ENCODE measurements around the gene ASB1.
A peak's percentile ranks its signal among the peaks of the same experiment; 100 is the strongest.

ASB1 gene, protein sequence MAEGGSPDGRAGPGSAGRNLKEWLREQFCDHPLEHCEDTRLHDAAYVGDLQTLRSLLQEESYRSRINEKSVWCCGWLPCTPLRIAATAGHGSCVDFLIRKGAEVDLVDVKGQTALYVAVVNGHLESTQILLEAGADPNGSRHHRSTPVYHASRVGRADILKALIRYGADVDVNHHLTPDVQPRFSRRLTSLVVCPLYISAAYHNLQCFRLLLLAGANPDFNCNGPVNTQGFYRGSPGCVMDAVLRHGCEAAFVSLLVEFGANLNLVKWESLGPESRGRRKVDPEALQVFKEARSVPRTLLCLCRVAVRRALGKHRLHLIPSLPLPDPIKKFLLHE

GRCh38 chr2:238426568-238427434 lies at the start of gene ASB1:
ASB1 (plus strand) TSS chr2:238426927; CDS start chr2:238427071, 144 bp downstream.
- DNase-seq, result peak; percentile 84

- no peak for DNase-seq
Observed at GRCh38 chr2:238378230-238379095, 48.3 kb upstream of the ASB1 start.

DNA sequence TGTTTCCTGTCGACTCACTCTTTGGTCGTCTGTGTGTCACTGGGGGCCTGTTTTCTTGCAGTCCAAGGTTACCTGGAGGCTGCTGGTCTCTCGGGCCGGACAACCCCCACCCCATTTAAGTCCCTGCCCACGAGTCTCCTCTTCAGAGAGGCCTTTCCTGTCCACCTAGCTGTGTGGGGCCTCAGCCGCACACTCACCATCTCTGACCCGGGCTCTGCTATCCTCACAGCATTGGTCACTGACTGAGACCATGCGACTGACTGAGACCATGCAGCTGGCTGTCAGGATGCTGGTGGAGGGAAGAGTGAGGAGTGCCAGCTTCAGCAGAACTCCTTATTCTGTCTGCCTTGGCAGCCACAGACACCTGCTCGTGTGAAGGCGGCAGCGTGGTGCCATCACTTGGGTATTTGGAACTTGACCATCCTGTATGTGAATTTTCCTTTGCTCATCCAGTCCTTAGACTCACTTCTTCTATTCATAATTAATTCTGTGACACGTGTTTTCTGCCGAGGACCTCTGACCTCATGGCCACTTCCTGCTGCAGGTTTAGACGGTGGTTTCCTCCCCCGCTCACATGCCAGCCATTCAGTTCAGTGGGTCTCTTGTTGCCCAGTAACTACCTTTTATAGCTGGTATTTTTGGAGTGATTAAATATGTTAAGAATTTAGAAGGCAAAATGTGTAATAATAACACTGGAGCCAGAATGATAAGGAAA lies 47.5 kb upstream of the ASB1 start:
- DNase-seq, result peak; percentile 29

GRCh38 chr2:238380336-238380735 lies 46.4 kb upstream of the ASB1 start:
- DNase-seq, result no peak

DNA sequence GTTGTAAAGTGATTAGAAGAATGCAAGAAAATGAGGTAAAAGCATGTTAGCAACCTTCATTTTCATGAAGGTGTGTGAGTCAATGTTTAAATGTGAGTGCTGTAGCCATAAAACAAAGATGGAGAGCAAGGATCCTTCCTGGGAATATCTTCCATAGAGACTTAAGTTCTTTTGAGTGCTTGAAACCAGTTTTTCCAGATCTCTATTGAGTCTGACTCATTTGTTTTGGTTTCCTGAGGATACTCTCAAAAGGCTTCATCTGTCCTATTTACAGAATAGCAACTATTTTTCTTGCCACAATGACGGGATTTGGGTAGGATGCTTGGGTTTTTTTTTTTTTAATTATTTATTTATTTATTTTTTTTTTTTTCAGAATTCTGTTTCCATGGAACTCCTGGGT lies 45.9 kb upstream of the ASB1 start:
- no peak for DNase-seq

DNA sequence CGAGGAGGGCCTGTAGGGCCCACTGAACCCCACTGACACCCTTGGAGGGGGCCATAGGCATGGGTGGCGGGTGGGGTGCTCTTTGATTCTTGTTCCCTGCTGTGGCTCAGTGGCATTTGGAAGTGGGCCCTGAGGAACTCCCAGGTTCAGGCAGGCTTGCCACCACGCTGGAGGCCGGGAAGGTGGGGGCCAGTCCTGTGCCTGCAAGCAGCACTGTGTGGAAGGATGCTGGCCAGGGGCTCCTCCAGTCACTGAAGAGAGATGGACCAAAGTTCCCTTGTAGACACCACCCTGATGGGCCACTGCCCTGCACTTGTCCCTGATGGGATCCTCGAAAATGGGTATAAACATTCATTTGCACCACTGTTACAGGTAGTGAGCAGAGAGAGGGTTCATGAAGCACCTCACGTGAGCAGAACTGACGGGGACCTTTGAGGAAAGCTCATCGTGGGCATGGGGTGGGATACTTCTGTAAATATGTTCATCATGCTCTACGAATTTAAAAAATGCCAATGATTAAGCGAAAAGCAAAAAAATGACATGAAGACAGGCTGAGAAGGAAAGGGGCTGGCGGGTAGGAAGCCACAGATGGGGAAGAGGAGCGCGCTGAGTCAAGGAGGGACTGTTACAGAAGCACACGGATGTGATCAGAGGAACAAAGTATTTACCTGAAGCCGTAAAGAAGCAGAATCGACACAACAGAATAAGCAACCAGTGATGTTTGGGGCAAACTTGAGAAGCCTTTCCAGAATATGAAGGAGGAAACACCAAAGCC lies 45.2 kb upstream of the ASB1 start:
- no peak for DNase-seq

GRCh38 chr2:238382381-238382781 lies 44.3 kb upstream of the ASB1 start:
- DNase-seq, result no peak

GRCh38 chr2:238383135-238383534 lies 43.6 kb upstream of the ASB1 start:
- DNase-seq, result no peak

- DNase-seq, result no peak
Observed at GRCh38 chr2:238383743-238384380, 42.9 kb upstream of the ASB1 start.

DNA sequence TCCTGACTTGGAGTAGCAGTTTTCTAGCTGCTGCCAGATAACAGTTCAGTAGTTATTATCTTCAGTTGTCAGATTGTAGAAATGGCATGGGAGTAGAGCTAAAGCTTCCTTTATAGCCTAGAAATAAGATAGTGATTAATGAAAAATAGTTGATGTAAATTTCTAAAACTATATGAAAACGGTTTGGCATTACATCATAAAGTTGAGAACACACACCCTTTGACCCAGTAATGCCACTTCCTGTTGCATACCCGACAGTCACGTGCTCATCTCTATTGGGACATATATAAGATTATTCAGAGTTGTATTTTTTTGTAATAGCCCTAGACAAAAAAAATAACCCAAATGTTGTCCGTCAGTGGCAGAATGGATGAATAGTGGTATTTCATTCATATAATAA lies 39.4 kb upstream of the ASB1 start:
- DNase-seq, result no peak

GRCh38 chr2:238388794-238389193 lies 37.9 kb upstream of the ASB1 start:
- no peak for DNase-seq

DNA sequence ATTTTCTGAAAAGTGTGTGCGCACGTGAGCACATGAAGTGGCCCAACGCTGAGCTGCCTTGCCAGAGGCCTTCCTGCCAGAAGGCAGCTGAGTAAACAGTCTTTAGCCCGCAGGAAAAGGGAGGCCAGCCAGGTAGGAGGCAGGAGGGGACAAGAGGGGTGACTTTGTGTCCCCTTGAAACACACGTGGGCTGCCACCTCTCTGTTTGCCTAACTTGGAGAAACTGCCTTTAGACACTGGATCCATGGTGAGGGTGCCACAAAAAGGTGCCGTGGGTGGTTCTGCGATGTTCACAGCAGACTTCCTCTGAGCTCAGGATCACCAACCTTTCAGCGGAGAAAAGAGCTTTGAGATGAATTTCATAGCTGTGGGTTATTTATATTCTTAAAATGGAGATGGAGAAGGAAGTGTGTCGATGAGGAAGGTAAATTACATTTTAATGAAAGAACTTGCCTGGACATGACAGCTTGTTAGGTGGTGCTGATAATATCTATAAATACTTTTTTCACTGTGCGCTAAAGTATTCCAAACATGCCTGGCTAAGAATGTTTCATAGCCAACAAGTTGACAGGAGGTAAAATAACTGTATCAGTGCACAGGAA lies 36.6 kb upstream of the ASB1 start:
- no peak for DNase-seq

- no peak for DNase-seq
Observed at GRCh38 chr2:238391042-238391689, 35.6 kb upstream of the ASB1 start.

DNA sequence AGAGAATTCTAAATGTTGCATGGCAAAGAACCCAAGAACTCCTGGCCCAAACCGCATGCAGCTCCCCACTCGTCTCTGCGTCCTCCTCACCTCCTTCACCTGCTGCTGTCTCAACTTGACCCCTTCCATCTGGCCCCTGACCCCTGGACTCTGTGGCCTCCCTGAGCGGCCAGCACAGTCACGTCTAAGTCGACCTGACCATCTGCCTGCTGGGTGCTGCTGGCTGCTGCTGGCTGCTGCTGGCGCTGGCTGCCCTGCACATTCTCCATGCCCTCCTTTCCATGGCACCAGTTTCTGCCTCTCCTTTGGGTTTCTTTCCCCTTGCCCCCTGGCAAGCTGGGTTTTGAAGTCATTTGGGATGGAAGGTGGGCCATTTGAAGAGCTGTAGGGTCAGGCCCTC lies 30.1 kb upstream of the ASB1 start:
- no peak for DNase-seq

- DNase-seq, result no peak
Observed at GRCh38 chr2:238397356-238397755, 29.4 kb upstream of the ASB1 start.

GRCh38 chr2:238398577-238398976 lies 28.1 kb upstream of the ASB1 start:
- no peak for DNase-seq

- DNase-seq, result no peak
Observed at GRCh38 chr2:238399094-238399493, 27.6 kb upstream of the ASB1 start.

DNA sequence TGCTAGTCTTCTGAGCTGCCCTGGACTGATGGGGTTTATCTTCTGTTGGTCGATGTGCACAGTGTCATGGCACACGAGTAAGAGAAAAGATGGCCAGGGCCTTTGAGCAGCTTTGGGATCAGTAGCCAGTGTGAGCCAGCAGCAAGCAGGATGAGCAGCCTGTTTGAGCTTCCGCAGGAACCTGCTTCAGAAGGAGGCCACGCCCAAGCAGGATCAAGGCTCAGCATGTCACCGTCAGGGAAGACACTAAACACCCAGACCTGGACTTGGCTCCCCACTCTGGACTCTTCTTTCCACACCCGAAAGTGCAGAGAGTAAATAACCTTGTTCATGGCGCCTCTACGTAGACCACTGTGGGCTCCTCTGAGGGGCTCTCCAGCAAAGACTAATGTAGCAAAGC lies 25.2 kb upstream of the ASB1 start:
- DNase-seq, result no peak

DNA sequence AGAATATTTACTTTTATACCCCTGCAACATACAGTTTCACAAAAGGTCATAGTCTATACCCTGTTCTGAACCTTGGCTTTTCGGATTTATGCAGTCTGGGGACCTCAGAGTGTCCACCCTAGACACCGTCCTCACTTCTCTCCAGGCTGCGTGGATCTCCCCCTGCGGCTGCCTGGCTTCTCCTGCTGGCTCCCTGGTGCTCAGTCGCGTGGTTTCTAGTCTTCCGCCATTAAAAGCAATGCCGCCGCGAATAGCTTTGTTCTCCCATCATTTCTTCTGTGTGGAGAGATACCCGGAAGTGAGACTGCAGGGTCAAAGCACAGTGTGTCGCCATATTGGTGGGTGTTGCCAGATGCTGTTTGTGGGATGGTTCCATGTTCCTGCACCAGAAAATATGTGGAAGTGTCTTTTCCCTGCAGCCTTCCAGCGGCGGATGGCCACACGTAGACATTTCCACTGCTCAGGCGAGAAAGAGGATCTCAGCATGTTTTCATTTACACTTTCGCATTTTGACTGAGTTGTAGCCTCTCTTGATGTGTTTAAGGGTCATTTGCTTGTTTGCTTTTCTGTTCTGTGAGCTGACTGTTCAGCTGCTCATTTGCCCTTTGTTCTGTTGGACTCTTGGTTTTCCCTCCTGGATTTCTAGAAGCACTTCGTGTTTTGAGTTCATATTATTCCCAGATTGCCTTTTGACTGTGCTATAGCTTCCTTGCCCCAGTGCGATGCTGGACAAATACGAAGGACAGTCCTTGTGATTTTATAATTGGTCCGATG lies 22.9 kb upstream of the ASB1 start:
- DNase-seq, result no peak
